Measurements from ENCODE around the gene BMP7.

The BMP7 gene

DNA sequence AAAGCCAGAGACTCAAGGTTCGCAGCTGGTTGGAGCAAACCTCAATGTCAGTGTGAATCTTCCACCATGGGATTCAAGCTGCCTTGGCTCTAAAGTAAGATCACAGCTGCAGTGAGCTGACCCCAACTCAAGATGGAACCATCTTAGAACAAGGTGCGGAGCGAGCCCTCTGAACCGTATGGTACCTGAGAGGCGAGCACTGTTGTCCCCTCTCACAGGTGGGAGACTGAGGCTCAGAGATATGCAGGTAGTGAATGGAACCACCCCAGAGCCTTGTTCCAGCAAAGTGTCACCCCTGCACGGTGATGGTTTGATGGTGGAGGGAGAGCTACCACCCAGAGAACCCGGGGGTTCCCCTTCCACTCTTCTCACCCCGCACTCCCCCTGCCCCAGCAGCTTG is 52.5 kb downstream of the BMP7 start:
- in situ Hi-C loops (cut with MboI; ENCODE audit: low sequenced_read_pairs), result no loop called here

GRCh38 chr20:57213291-57213690 is 53.1 kb downstream of the BMP7 start:
- in situ Hi-C loops (cut with MboI; ENCODE audit: low sequenced_read_pairs), result no loop called here

DNA sequence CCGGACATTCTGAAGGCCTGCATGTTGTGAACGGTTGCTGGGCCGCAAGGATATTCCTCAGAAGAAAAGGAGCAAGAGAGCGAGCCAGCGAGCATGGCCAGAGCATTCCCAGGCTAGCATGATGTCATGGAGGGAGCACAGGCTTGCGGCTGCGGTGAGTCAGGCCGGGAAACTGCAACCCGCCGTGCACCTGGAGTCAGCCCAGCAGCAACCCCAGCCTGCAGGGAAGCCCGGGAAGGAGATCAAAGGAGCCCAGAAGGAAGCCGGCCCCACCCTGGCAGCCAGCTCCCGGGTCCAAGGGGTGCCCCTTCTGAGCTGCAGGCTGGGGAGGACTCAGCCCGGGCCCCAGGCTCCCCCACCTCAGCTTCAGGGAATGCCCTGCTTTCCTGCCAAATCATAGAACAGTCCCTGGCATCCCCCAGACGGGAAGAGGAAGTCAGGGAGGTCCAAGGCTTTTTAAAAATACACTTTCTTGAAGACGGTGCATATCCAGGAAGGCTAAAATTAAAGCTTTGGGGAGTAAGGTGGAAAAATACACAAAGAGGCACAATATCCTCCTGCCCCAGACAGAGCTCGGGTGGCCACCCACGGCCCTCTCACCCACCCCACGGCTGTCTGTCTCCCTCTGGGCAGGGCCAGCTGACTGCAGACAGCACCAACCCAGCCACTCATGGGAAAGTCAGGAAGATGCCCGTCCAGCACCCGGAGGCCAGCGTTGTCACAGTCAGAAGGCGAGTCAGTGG is 53.7 kb downstream of the BMP7 start:
- in situ Hi-C loops (cut with MboI; ENCODE audit: low sequenced_read_pairs), result no loop called here

- in situ Hi-C loops (cut with MboI; ENCODE audit: low sequenced_read_pairs), result no loop called here
Observed at GRCh38 chr20:57211908-57212533, 54.4 kb downstream of the BMP7 start.

DNA sequence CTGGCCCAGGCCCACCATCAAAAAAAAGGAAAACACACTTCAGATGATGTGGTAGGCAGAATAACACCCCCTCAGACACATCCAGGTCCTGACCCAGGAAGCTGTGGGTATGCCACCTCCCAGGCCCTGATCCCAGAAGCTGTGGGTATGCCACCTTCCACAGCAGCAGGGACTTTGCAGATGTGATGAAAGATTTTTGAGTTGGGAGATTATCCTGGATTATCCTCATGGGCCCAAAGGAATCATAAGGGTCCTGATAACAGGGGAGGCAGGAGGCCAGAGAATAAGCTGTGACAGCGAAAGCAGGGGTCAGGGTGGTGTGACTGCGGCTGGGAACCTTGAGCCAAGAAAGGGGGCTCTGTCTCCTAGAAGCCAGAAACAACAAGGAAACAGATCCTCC is 55.0 kb downstream of the BMP7 start:
- in situ Hi-C loops (cut with MboI; ENCODE audit: low sequenced_read_pairs), result no loop called here

DNA sequence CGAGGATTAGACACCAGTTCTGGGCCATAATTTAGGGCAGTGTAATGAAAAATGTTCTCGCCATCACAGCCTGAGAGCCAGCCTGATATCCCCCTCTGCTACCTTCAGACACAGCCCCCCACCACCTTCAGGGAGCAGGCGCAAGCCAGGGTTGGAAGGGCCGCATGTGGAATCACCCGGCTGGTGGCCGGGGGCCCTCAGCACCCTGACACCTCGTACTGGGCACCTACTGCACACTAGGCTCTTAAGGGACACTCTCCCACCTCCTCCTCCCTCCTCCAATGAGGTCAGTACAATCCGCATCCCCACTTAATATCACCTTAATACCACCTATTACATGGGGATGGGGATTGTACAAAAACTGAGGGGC is 55.5 kb downstream of the BMP7 start:
- in situ Hi-C loops (cut with MboI; ENCODE audit: low sequenced_read_pairs), result no loop called here

- in situ Hi-C loops (cut with MboI; ENCODE audit: low sequenced_read_pairs), result no loop called here
Observed at GRCh38 chr20:57210054-57210910, 56.2 kb downstream of the BMP7 start.

DNA sequence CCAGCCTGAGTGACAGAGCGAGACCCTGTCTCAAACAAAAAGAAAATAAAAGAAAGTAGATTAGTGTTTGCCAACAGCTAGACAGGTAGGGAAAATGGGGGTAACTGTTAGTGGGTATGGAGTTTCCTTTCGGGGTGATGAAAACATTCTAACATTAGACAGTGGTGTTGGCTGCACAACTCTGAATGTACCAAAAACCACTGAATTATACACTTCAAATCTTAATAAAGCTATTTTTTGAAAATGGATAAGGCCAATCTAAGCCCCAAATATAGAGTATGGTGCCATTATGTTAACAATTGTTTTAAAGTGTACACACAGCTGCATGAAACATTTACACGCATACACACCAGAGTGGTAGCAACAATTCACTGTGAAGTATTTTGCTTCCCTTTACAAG is 57.0 kb downstream of the BMP7 start:
- in situ Hi-C loops (cut with MboI; ENCODE audit: low sequenced_read_pairs), result no loop called here

DNA sequence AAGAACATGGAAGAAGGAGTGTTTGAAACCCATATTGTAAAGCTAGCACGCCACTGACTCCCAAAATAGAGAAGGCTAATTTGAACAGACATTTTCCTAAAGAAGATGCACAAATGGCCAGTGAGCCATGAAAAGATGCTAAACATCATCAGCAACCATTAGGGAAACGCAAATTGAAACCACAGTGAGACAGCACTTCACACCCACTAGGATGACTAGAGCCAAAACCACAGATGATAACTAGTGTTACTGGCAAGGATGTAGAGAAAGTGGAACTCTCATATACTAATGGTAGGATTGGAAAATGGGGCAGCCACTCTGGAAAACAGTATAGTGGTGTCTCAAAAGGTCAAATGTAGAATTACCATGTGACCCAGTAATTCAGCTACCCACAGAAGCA is 58.2 kb downstream of the BMP7 start:
- in situ Hi-C loops (cut with MboI; ENCODE audit: low sequenced_read_pairs), result no loop called here

DNA sequence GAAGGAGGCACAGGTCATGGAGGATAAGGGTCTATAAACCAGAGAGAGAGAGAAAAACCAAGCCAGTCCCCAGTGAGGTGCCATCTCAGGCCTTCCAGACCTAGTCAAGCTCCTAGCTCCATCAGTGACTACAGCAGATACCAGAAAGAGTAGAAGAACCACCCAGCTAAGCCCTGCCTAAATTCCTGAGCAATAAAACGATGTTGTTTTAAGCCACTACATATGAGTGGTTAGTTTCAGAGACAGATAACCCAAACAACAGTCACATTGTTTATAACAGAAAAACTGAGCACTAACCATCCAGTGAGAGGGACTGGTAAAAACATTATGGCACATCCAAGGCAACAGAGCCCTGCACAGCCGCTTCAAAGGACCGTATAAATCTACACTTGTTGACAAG is 59.2 kb downstream of the BMP7 start:
- in situ Hi-C loops (cut with MboI; ENCODE audit: low sequenced_read_pairs), result no loop called here

GRCh38 chr20:57205606-57206219 is 60.7 kb downstream of the BMP7 start:
- in situ Hi-C loops (cut with MboI; ENCODE audit: low sequenced_read_pairs), result no loop called here

DNA sequence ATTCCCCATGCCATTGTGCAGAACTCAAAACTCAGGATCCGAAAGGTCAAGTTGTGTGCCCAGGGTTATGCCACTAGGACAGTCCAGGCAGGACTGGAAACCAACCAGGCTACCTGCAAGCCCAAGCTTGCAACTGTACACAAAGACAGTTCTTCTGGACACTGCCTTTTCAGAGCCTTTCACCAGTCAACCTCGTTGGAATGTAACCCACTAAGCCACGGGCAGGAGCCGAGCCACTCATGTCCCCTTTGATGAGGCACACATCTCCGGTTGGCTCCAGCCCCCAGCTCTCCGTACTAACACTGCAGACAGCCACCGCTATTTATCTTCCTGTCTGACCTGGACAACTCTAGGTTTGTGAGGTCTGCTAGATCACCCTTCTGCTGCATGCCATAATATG is 62.5 kb downstream of the BMP7 start:
- in situ Hi-C loops (cut with MboI; ENCODE audit: low sequenced_read_pairs), result no loop called here

DNA sequence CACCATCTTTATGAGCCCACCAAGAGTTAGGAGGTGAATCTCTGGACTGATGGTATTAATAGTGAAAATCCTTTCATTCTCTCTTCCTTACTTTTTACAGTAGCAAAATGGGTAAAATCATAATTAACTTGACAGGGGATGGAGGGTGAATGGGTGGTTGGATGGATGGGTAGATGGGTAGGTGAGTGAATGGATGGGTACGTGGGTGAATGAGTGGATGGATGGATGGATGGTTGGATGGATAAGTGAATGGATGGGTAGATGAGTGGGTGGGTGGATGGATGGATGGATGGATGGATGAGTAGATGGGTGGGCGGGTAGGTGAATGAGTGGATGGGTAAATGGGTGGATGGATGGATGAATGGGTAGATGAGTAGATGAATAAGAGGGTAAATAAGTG is 63.2 kb downstream of the BMP7 start:
- in situ Hi-C loops (cut with MboI; ENCODE audit: low sequenced_read_pairs), result no loop called here

DNA sequence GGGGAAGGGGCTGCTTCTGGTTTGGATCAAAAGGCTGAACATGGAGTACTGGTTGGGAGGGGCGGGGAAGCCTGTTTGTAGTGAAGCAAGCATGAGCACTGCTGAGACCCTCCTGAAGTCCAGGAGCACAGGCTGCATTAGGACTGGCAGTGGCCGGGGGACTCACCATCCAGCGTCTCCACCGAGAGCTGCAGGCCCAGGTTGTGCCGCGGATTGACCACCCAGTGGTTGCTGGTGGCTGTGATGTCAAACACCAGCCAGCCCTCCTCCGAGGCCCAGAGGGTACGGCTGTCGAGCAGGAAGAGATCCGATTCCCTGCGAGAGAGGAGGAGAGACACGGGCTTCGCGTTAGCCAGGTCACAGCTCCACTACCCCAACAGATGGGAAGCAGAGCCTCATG is 64.1 kb downstream of the BMP7 start:
- in situ Hi-C loops (cut with MboI; ENCODE audit: low sequenced_read_pairs), result no loop called here

DNA sequence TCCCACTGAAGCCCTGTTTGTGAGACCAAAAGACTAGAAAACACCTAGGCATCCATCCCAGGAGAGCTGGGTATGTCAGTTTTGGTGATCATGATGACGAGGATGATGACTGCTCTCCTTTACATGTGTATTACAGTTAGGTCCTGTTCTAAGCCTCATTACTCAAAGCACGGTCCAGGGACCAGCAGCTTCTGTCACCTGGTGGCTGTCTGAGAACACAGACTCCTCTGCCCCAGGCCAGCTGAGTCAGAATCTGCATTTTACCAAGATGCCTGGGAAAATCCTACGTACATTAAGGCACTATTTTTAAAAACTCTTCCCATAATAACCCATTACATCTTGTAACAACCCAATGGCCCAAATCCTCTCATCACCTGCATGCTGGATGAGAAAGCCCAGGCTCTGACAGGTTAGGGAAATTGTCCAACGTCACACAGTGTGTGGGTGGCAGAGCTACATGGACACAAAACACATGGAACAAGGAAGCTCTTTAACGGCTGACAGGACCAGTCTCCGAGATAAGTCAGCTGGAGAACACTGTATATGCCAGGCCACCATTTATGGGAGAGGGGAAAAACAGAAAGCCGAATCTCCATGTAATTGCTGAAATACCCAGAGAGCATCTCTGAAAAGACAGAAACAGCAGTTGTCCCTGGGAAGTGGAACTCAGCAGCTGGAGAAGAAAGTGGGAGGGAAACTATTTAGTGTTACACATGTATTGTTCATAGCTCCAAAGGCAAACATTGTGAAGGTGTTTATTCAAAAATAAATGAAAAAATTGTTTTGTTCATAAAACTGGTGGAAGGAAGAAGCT is 65.4 kb downstream of the BMP7 start:
- in situ Hi-C loops (cut with MboI; ENCODE audit: low sequenced_read_pairs), result no loop called here

- in situ Hi-C loops (cut with MboI; ENCODE audit: low sequenced_read_pairs), result no loop called here
Observed at GRCh38 chr20:57199656-57200405, 66.6 kb downstream of the BMP7 start.

DNA sequence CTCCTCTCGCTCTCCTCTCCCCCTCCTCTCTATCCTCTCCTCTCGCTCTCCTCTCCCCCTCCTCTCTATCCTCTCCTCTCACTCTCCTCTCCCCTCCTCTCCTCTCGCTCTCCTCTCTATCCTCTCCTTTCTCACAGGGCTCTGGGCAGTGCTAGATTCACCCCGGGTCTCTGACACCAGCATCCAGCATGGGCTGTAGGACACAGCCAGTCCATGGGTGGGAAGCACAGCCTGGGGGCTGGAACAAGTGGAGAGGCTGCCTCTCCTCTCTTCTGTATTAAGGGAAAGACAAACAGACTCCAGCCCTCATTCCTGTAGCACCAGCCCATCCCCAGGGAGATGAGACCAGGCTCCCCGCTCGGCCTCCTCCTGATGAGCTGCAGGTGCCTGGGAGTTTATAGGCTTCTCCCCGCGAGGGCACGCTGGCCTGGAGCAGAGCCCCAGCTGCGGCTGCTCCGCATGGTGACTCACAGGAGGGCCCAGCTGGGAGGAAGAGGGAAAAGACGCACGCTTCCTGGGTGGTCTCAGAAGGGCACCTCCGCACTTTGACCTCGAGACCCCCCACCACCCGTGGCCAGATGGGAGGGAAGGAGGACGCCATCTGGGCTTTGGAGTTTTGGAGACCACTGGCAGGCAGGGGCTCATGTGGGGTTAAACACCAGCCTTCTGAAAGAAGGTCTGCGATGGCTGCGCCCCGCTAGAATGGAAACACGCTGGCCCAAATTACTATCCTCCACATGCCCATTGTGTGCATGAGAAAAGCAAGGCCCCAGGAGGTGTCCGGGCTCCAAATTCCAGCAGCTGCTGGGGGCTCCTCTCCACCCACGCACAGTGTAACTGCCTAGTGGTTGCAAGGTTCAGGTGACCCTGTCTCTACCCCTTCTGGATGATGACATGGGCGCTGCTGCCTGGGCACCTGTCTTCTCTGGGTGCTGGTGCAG is 68.0 kb downstream of the BMP7 start:
- in situ Hi-C loops (cut with MboI; ENCODE audit: low sequenced_read_pairs), result no loop called here

- in situ Hi-C loops (cut with MboI; ENCODE audit: low sequenced_read_pairs), result no loop called here
Observed at GRCh38 chr20:57197352-57198131, 68.9 kb downstream of the BMP7 start.
